ENCODE results near the gene SEMA3C.

DNA sequence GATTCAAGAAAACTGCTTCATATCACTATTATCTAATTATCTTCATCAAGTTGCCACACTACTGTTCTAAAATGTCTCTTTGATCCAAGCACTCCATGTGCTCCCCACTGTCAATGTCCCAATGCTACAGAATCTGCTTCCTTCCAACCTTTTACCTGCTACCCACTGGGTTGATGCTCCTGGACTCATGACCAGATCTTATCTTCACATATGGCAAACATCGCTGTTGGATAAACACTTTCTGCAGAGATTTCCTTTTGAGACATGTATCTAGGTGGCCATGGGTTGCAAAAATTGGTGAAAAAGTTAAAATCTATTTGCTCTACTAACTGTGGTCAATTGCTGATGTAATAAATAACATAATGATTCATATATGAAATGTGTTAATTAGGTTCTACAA, 24.5 kb upstream of the SEMA3C start:
- no peak for TF ChIP-seq POLR2AphosphoS5 (IDR thresholded peaks at IDR 0.05)
- TF ChIP-seq, protein P1, sequence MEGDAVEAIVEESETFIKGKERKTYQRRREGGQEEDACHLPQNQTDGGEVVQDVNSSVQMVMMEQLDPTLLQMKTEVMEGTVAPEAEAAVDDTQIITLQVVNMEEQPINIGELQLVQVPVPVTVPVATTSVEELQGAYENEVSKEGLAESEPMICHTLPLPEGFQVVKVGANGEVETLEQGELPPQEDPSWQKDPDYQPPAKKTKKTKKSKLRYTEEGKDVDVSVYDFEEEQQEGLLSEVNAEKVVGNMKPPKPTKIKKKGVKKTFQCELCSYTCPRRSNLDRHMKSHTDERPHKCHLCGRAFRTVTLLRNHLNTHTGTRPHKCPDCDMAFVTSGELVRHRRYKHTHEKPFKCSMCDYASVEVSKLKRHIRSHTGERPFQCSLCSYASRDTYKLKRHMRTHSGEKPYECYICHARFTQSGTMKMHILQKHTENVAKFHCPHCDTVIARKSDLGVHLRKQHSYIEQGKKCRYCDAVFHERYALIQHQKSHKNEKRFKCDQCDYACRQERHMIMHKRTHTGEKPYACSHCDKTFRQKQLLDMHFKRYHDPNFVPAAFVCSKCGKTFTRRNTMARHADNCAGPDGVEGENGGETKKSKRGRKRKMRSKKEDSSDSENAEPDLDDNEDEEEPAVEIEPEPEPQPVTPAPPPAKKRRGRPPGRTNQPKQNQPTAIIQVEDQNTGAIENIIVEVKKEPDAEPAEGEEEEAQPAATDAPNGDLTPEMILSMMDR (IDR thresholded peaks at IDR 0.05 in 8 of 11, conservative IDR thresholded peaks at IDR 0.05 in 3 of 11) = no peak

Data from spleen (tissue), 7 donors.